A549 (cell line): Measurements from ENCODE around the gene EWSR1.

Source experiments
- BHLHE40 ChIP-seq: IDR thresholded peaks from 2 replicates; pipeline ENCODE4 v1.6.1; 2012; ENCODE audit warnings: low read depth, low read length, inconsistent platforms
- CTCF ChIP-seq: fragments of >200 bp; sonication (Bioruptor Twin); formaldehyde crosslinking; IDR thresholded peaks from 3 replicates; pipeline ENCODE4 v1.5.1; 2016
- E2F6 ChIP-seq: IDR thresholded peaks from 2 replicates; pipeline ENCODE4 v1.6.1; 2012; ENCODE audit warnings: low read depth, borderline replicate concordance
- EP300 ChIP-seq, 2 experiments: fragments of >200 bp; sonication (Bioruptor Twin); formaldehyde crosslinking; IDR thresholded peaks; 2 replicates in 1 of 2; 3 replicates in 1 of 2; pipeline ENCODE4 v1.6.1; 2016 to 2017
- HMGXB4 ChIP-seq: fragments of 250-450 bp; sonication (Bioruptor Pico); IDR thresholded peaks from 2 replicates; pipeline ENCODE4 v1.5.0; 2021; ENCODE audit warnings: mild to moderate bottlenecking, moderate library complexity, borderline replicate concordance
- KDM1A ChIP-seq: fragments of 200-600 bp; sonication (generic); IDR thresholded peaks from 2 replicates; pipeline ENCODE4 v1.6.1; 2016; ENCODE audit warnings: low read depth, mild to moderate bottlenecking
- MAX ChIP-seq: IDR thresholded peaks from 2 replicates; pipeline ENCODE4 v1.6.1; 2012
- PHF8 ChIP-seq: fragments of 200-600 bp; sonication (generic); IDR thresholded peaks from 2 replicates; pipeline ENCODE4 v1.6.1; 2016; ENCODE audit warnings: low read depth, mild to moderate bottlenecking, antibody characterized with exemption, moderate library complexity, borderline replicate concordance
- POLR2A ChIP-seq: IDR thresholded peaks from 2 replicates; pipeline ENCODE4 v1.6.1; 2012; ENCODE audit warnings: mild to moderate bottlenecking, low read length
- RAD21 ChIP-seq, 2 experiments: fragments of >200 bp in 1 of 2; sonication (Bioruptor Twin) in 1 of 2; formaldehyde crosslinking in 1 of 2; IDR thresholded peaks in 1 of 2; conservative IDR thresholded peaks in 1 of 2; 2 replicates in 1 of 2; 3 replicates in 1 of 2; pipeline ENCODE4 v1.6.1; 2012 to 2018; ENCODE audit warnings: inconsistent platforms in 1 of 2
- REST ChIP-seq: fragments of 200-600 bp; sonication (generic); IDR thresholded peaks from 2 replicates; pipeline ENCODE4 v1.6.1; 2016; ENCODE audit warnings: antibody characterized with exemption, mild to moderate bottlenecking, moderate library complexity
- RNF2 ChIP-seq: fragments of 200-600 bp; sonication (generic); IDR thresholded peaks from 2 replicates; pipeline ENCODE4 v1.6.1; 2016; ENCODE audit warnings: low read depth, mild to moderate bottlenecking, antibody characterized with exemption, moderate library complexity, borderline replicate concordance
- ZFP36 ChIP-seq: fragments of 450-650 bp; IDR thresholded peaks from 2 replicates; pipeline ENCODE4 v1.6.1; 2014; ENCODE audit warnings: borderline replicate concordance; ENCODE audit not compliant: partially characterized antibody

GRCh38 chr22:29313126-29313575 is 45.1 kb downstream of the EWSR1 start:
- TF ChIP-seq CTCF (peak; percentile 28; the same call in 2 of the 3 replicates), RAD21 (conservative IDR thresholded peaks at IDR 0.05 in 1 of 2, IDR thresholded peaks at IDR 0.05 in 1 of 2) (no peak), ZFP36 (no peak), HMGXB4 (no peak), REST (no peak), BHLHE40 (no peak), MAX (no peak), RNF2 (no peak), PHF8 (no peak), E2F6 (no peak), EP300 (IDR thresholded peaks at IDR 0.05) (no peak), KDM1A (no peak), POLR2A (no peak)
